Sigmoid colon (tissue), 3 donors: ENCODE results near the gene HDAC8.

ENCODE experiments used
- POLR2A ChIP-seq, 2 donors: fragments of 450-650 bp; IDR thresholded peaks; one replicate each; pipeline ENCODE4 v1.6.1; 2016; ENCODE audit warnings: antibody characterized with exemption in 2 of 2, mild to moderate bottlenecking in 2 of 2, moderate library complexity in 2 of 2
- TF ChIP-seq, protein P1 (sequence below), 4 experiments: fragments of 450-650 bp in 3 of 4; fragments of 200-600 bp in 1 of 4; IDR thresholded peaks; one replicate each; pipeline ENCODE4 v1.5.1; 2016 to 2019; ENCODE audit warnings: antibody characterized with exemption in 4 of 4, mild to moderate bottlenecking in 3 of 4, moderate library complexity in 2 of 4

DNA sequence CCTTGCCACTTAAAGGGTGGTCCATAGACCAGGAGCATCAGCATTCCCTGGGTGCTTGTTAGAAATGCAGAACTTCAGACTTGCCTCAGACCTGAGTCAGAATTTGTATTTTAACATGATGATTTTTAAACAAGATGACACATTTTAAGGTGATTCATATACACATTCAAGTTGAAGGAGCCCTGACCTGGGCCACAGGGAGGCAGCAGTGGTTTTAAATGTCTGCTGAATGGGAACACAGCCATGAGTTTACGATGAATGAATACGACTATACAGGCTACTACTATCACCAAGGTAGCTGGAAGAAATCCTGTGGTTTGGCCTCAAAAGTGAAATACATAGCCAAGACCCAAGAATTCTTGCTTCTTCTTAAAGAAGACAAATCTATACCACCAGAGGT is 2.9 kb downstream of the HDAC8 start:
- TF ChIP-seq, protein P1, sequence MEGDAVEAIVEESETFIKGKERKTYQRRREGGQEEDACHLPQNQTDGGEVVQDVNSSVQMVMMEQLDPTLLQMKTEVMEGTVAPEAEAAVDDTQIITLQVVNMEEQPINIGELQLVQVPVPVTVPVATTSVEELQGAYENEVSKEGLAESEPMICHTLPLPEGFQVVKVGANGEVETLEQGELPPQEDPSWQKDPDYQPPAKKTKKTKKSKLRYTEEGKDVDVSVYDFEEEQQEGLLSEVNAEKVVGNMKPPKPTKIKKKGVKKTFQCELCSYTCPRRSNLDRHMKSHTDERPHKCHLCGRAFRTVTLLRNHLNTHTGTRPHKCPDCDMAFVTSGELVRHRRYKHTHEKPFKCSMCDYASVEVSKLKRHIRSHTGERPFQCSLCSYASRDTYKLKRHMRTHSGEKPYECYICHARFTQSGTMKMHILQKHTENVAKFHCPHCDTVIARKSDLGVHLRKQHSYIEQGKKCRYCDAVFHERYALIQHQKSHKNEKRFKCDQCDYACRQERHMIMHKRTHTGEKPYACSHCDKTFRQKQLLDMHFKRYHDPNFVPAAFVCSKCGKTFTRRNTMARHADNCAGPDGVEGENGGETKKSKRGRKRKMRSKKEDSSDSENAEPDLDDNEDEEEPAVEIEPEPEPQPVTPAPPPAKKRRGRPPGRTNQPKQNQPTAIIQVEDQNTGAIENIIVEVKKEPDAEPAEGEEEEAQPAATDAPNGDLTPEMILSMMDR (IDR thresholded peaks at IDR 0.05): no peak
- TF ChIP-seq POLR2A (IDR thresholded peaks at IDR 0.05): no peak
